Stimulated activated CD8-positive, alpha-beta memory T cell treated with anti-CD3 and anti-CD28 coated beads, Interleukin-15, amount 100 ng/mL, for 48 hours (primary cell): ENCODE data around the gene ADGRL3.
"Not testable (repeated sequence)": the region's sequence is repeated elsewhere in the genome, so short reads cannot be mapped to it uniquely, and the experiment has no call there.

Experiments used
- DNase-seq, 2 donors: peaks; one replicate each; pipeline ENCODE4 v3.0.0-alpha.2; 2020; ENCODE audit warnings: low read depth in 2 of 2

ADGRL3 gene

DNA sequence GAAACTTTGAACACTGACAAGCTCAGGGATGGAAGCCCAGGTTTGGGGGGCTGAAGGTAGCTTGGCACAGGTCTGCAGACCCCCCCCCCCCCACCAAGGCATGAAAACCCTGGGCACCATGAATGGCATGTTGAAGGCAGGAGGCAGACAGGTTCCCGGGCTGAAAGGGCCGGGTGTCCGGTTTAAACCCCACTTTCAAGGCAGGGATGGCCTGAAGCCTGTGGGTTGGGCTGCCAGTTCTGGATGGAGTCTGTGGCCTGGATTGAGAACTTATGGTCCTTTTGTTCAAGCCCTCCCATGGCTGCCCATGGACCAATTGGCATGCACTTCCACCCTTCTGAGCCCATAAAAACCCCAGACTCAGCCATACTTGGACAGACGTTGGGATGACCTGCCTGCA lies 616.9 kb downstream of the ADGRL3 start:
- no peak for DNase-seq

DNA sequence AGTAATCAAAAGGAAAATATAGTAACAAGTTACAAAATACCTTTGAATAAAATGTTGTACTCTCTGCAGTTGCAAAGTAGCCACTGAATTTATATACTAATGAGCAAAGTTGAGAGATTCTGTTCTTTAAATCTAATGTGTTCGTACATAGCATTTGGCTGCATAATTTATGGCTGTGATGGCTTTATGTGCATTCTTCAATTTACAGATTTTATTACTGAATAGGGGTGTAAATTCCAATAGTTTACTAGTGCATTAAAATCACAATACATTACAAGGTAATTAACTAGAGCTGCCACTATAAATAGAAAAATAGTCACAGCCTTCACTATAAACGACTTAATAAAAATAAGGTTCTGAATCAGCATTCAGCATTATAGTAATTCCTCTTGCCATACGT lies 620.0 kb downstream of the ADGRL3 start:
- DNase-seq: no peak

DNA sequence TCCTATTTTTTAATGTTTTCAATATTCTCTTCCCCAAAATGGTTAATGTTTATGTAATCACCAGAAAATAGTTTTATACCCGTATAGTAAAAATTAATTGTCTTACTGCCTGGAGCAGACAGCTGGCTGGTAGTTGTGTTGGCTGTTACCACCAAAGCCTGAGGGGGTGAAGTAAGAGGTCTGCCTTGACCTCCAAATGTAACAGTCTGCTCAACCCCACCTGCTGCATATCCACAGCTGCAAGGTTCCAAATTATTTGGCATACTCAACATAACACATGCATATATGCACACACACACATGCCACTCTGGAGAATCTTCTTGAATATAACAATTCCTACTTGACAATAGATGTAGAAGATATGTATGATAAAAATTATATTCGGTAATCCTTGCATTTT lies 624.3 kb downstream of the ADGRL3 start:
- no peak for DNase-seq

DNA sequence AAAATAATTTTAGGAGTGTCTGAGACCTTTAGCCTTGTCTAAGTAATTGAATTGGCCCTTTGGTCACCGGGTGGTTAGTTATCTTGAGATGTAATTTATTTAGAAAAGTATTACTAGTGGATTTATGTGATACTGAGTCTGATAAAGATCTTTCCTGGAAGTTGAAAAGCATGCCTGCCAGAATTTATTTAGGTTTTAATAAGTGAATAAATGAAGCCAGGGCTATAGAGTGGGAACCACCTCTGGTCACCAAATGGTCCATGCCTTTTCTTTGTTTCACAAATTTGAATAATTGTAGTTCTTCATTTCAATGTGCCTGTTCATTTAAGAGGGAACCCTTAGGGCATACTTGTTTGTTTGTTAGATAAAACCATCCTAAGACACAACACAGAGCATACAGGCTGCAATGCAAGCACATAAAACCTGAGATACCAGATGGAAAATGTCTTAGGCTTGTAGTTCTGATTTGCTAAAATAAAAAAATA lies 627.8 kb downstream of the ADGRL3 start:
- no peak for DNase-seq

DNA sequence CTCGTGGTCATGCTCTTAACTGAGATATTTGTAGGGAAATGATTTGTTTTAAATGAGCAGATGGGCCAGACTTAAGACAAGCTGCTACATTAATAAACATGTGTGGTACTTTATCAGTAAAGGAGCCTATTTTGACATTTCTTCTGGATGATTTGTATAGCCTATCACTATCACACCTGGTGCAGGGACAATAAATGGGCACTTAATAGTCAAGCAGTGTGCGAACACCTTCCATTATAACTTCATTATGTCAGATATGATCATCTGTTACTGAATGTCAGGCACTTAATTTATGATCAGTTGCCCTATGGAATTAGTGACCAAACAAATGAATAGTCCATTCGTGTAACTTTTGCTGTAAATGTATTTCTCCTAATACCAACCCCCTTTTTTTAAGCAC lies 628.8 kb downstream of the ADGRL3 start:
- DNase-seq: no peak

DNA sequence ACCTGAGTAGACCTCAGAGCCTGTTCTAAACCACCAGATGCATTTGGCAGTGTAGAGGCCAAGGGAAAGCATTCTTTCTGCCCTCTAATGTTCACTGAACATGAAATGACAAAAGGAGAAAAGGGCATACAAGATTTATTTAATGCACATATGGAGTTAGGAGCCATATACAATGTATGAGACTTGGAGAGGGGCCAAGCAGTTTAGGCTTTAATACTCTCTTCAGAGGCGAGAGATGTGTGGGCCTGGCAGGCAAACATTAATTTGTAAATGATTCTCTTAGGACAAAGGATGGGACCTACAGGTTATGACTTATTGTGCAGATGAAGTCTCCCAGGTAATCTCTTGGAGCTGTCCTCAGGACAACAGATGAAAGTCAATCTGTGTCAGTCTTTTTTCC lies 631.9 kb downstream of the ADGRL3 start:
- no peak for DNase-seq

DNA sequence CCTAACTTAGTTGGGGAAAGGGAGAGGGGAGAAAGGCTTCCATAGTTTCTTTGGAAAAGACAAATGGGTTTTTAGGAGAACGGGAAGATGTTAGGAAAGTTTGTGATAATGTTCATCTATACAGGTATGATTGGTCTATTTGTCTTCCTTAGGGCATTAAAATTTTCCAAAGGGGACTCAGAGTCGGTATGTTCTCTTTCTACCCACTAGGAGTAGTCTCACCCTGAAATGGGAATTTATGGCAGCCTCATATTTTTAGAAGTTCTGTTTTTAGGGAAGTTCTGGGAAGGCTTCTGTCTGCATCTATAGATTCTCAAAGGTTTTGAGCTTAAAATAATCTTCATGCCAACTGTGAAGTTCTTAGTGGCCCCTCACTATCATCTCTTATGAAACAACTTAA lies 637.3 kb downstream of the ADGRL3 start:
- DNase-seq: no peak

DNA sequence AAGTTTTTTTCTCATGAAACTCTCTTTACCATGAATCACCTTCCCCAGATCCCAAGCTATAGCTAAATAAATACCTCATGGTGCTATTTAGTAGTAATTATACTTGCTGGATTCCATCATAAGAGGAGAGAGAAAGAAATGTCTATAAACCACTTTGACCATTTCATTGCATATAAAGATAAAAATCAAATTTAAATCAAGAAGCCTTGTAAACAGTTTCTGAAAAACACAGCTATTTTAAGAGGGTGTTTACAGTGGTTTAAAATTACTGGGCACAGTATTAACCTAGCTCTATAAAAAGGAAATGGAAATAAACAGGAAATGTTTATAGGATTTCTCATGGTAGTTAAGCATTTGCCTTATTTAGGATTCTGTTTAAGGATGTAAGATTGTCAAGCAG lies 637.9 kb downstream of the ADGRL3 start:
- DNase-seq: no peak

DNA sequence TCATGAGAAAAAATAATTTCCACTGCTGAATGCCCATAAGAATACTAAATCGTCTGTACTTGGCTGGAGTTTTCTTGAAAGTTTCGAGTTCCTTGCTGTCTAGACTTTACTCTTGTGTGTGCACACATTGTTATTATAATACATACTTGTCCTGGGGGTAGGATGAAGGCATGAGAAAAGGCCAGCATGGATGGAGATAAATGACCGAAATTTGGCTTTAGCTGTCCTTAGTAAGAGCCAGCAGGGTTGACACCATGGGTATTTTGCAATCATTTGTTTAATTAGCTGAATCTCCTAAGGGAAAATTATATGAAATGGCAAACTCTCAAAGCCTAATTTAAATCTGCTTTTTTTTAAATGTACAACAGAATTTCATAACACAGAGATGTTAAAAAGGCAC lies 641.6 kb downstream of the ADGRL3 start:
- DNase-seq: no peak

DNA sequence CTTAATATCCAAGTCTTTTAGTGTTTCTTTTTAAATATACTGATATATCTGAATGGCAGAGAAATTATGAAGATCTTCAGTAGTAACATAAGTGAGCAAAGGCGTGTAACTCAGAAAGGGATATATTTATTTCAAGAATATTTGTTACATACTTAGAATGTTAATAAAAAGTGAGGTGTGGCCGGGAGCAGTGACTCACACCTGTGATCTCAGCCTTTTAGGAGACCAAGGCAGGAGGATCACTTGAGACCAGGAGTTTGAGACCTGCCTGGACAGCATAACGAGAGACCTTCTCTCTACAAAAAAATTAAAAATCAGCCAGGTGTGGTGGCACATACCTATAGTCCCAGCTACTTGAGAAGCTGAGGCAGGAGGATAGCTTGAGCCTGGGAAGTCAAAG lies 651.0 kb downstream of the ADGRL3 start:
- DNase-seq: no peak

DNA sequence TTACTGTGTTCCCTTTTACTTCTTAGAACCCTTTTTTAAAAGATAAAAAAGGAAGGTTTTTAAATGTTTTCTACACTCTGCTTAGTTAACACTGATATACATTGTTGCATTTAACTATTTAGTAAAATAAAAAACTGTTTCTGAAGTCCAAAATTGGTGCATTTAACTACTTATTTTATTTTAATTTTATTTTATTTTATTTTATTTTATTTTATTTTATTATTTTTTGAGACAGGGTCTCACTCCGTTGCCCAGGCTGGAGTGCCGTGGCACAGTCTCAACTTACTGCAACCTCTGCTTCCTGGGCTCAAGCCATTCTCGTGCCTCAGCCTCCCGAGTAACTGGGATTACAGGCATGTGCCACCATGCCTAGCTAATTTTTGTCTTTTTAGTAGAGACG lies 652.0 kb downstream of the ADGRL3 start:
- not testable (repeated sequence) for DNase-seq

DNA sequence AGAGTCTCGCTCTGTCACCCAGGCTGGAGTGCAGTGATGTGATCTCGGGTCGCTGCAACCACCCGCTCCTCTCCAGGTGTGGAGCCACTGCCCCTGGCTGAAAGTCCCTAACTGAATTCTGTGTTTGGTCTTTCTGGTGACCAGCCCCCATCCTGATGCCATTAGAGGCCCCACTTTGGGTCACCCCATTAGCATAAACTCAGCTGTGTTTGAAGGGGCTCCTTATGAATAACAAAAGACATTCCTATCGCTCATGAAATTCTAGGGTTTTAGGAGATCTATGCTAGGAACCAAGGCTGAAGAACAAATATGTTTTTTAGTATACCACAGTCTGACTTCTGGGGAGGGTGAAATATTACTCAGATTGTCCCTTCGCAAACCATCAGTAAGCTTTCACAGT lies 652.9 kb downstream of the ADGRL3 start:
- no peak for DNase-seq

DNA sequence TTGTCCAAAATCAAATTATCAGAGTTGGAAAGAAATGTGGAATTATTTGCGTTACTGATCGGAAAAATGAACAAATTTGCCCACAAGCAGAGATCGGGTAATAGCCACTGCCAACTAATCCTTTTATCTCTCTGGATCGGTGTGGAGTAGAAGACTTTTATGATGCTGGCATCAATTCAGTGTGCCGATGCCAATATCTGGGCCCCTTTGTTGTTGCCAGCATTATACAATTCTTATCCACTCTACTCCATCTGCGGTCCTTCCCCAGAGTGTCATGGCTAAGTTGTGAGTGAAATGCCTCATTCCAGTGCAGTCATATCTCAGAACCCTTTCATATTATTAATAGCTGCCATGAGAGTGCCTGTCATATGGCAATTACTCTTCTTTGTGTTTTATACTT lies 660.2 kb downstream of the ADGRL3 start:
- no peak for DNase-seq

DNA sequence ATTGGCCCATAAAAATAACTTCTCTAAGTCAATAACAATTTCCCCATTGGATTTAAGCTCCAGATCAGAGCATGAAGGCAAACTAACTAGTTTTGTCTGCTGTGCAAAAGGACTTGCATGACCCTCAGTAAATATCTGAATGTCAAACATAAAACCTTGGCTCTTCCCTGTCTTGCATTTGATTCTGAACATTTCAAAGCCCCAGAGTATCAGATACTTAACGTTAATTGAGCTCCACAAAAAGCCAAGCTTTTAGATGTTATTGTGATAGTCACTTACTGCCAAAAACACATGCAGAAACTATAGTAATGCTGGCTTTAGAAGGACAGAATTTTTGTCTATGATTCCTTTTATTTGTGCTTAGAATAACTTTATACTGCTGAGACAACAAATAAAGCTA lies 664.2 kb downstream of the ADGRL3 start:
- DNase-seq: no peak

DNA sequence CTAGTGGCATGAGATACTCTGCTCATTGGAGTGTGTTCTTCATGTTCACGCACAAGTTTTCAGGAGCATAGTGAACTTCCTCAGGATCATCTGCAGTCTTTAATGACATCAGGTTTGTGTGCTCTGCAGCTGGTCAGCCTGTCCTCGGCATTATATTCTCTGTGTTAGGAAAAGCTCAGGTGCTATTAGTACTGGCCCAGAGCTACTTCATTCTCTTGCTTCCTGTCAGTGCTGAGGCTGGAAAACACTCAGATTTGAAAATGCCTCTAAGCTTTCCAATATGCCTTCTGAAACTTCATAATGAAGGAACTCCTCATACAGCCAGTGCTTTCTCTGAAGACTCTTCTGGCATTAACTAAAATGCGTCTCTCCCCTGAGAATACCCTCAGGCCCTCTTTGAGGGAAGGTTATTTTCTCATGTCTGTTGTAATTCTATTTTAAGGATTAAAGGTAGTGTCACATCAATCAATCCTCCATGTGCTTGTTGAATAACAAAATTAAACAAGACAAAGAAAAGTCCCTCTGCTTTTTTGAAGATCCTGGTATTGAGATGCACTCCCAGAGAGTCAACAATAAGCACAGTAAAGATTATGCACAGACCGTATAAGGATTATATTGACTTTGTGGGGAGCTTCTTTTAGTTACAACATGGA lies 666.4 kb downstream of the ADGRL3 start:
- no peak for DNase-seq

DNA sequence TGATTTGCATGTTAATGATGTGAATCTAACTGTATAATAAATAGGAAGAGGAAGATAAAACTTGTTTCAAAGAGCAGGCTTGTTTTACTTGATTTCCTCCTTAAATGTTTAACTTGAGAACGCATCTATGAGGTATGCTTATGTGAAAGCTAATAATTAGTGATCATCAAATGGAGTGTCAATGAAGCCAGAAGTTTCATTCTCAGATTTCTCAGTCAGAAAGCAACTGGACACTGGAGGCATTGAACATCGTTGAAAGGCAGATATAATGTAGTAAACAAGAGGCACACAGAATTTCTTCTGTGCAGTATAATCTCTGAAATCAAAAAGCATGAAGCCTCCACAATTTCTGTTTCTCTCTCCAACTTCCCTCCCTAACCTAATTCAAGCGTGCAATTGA lies 672.9 kb downstream of the ADGRL3 start:
- DNase-seq: no peak

DNA sequence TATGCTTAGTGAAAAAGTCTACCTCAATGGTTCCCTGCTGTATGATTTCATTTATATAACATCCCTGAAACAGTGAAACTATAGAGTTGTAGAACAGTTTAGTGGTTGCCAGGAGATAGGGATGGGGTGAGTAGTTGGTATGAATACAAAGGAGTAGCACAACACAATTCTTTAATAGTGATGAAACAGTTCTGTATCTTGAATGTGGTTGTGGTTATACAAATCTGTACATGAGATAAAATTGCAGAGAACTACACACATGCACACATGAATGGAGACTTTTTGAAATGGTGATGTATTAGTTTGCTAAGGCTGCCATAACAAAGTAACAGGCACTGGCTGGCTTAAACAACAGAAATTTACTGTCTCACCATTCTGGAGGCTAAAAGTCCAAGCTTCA lies 677.1 kb downstream of the ADGRL3 start:
- DNase-seq: no peak

DNA sequence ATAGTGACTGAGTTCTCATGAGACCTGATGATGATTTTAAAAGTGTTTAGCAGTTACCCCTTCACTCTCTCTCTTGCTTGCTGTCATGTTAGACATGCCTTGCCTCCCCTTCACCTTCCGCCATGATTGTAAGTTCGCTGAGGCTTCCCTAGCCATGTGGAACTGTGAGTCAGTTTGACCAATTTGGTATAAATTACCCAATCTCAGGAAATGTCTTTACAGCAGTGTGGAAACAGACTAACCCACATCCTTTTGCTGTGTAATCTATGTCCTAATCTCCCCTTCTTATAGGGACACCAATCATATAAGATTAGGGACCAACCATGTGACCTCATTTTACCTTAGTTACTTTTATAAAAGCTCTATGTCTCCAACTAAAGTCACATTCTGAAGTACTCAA lies 677.8 kb downstream of the ADGRL3 start:
- no peak for DNase-seq

DNA sequence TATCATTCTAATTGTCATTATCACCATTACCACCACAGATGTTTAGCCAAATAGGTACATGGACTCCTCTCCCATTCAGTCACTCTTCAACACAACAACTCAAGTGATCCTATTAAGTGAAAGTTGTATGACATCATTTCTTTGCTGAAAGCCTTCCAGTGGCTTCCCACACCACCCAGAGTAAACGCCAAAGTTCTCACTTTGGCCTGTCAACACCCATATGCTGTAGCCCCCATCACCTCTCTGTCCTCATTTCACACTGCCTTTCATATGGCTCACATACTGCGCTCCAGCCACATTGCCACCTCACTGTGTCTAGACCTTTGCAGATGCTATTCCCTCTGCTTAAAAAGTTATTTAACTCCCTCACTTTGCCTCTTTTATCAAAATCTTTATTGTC lies 682.3 kb downstream of the ADGRL3 start:
- no peak for DNase-seq

DNA sequence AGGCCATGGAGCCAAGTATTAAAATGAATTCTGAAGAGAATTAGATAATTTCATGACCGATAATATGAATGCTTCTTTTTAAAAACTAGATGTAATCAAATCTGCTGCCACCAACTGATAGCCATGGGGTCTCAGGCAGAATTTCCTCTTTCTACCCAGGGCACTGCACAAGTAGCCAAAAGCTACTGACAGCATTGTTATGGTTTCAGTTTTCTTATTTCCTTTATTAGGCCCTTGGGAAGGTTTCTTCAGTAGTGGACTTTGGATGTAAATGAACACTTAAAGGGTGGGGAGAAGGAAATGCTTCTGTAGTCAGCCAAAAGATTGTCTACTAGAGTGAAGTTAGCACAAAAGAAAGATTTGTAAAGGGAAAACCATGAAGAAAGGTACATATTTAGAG lies 686.0 kb downstream of the ADGRL3 start:
- no peak for DNase-seq

DNA sequence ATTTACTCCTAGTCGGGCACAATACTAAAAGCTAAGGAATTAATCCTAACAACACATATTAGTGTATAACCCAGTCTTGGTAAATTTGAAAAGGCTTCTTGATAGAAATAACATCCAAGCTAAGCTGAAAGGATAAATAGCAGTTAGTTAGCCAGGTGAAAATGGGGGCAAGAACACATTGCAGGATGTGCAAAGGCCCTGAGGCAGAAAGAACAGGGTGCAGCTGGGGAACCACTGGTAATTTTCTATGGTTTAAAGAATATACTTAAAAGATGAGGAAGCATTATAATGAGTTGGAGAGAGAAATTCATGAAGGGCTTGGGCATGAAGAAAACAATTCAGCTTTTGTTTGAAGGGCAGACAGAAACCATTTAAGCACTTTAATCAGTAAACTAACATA lies 689.0 kb downstream of the ADGRL3 start:
- no peak for DNase-seq

DNA sequence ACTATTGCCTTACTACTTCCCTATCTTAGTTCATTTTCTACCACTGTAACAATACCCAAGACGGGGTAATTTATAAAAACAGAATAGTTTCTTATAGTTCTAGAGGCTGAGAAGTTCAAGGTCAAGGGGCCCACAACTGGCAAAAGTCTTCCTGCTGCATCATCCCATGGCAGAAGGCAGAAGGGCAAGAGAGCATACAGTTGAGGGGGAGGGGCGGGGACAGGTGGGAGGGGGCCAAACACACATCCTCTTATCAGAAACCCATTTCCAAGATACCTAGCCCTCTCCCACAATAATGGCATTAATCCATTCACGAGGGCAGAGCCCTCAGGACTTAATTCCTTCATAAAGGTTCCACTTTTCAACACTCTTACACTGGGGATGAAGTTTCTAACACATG lies 690.2 kb downstream of the ADGRL3 start:
- DNase-seq: no peak

DNA sequence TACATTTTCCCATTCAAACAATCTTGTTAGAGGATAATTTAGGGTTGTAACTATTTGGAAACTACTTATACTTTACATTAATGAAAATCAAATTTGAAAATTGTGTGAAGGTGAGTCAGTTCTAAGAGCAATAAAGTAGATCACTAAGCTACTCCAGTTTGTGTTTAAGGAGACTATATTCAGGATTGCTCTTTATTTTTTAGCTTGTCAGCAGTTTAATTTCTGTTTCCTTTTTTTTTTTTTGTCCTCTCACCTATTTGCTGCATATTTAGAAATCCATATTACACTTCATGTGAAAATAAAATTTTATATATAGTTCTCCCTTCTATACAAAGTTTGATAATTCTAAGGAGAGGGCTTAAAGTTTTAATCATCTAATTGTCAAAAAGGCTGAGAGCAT lies 691.8 kb downstream of the ADGRL3 start:
- DNase-seq: no peak

DNA sequence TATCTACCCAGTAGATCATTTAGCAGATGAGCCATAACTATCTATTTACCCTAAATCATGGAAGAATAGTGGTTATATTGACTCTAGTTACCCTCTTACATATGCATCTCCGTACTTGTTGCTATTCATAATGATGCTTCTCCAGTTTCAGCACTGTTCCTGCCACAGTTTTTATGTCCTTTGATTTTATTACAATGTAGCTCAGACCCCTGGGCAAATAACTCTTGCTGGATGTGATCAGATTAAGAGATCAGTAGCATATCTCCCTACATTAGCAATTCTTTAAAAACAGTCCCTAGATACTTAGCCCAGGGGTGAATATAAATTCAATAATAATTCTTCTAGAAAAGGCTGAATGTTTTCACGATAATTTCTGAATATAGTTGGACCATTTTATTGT lies 696.5 kb downstream of the ADGRL3 start:
- DNase-seq: no peak
